ENCODE data around the gene PDLIM1. TPM values are rescaled to one million over a fixed set of nuclear protein-coding genes. Genes with fewer than 3 reads are reported as not detected.

The PDLIM1 gene
- total and polyA plus RNA-seq, 5 donors from 2014 or later: 0.83 to 7.3 (median 2.6) TPM; not detected in 1

- no peak for DNase-seq
- H3K4me1 ChIP-seq (ENCODE audit: control insufficient read depth, insufficient read depth, low read length, poor library complexity, severe bottlenecking): no peaks in the 10 kb centered on the region
- H3K4me3 ChIP-seq (ENCODE audit: low read depth, low read length): no peak overlapping the region
- Mint-ChIP-seq H3K9me3 (no peaks in the 10 kb centered on the region), H3K4me1 (peaks cover 0 to 4% (median 0%) of the 10 kb centered on the region in 4 donors), H3K27me3 (peaks cover 11% of the 10 kb centered on the region), H3K36me3 (no peaks in the 10 kb centered on the region), H3K4me3 (no peak overlapping the region), H3K27ac (no peak overlapping the region)
- no peak for ATAC-seq (ENCODE audit: low read depth in 2 of 2)
- no peak overlapping the region for H3K27ac ChIP-seq (ENCODE audit: insufficient read depth, low read length, poor library complexity, severe bottlenecking)
- no peaks in the 10 kb centered on the region for H3K9me3 ChIP-seq (ENCODE audit: control insufficient read depth in 2 of 2, low read length in 2 of 2)
- H3K27me3 ChIP-seq (ENCODE audit: control insufficient read depth, insufficient read depth, low read length): no peaks in the 10 kb centered on the region
- no peaks in the 10 kb centered on the region for H3K36me3 ChIP-seq (ENCODE audit: control insufficient read depth, insufficient read depth, low read length)
Observed at GRCh38 chr10:95265572-95265971, 25.2 kb downstream of the PDLIM1 start.

GRCh38 chr10:95264227-95265051 lies 26.4 kb downstream of the PDLIM1 start:
- no peak overlapping the region for H3K4me3 Mint-ChIP-seq
- peak overlapping the region in 1 of 3 donors; percentile 20 for H3K27ac Mint-ChIP-seq
- no peaks in the 10 kb centered on the region for H3K9me3 Mint-ChIP-seq
- Histone ChIP-seq H3K4me1 (ENCODE audit: control insufficient read depth, insufficient read depth, low read length, poor library complexity, severe bottlenecking) (no peaks in the 10 kb centered on the region), H3K27me3 (ENCODE audit: control insufficient read depth, insufficient read depth, low read length) (no peaks in the 10 kb centered on the region), H3K9me3 (ENCODE audit: control insufficient read depth in 2 of 2, low read length in 2 of 2) (no peaks in the 10 kb centered on the region), H3K36me3 (ENCODE audit: control insufficient read depth, insufficient read depth, low read length) (no peaks in the 10 kb centered on the region), H3K27ac (ENCODE audit: insufficient read depth, low read length, poor library complexity, severe bottlenecking) (no peak overlapping the region), H3K4me3 (ENCODE audit: low read depth, low read length) (no peak overlapping the region)
- no peak for DNase-seq
- no peaks in the 10 kb centered on the region for H3K36me3 Mint-ChIP-seq
- ATAC-seq (ENCODE audit: low read depth in 2 of 2): no peak
- H3K27me3 Mint-ChIP-seq: peaks cover 11% of the 10 kb centered on the region
- peaks cover 0 to 4% (median 0%) of the 10 kb centered on the region in 4 donors for H3K4me1 Mint-ChIP-seq

GRCh38 chr10:95263864-95264226 lies 27.0 kb downstream of the PDLIM1 start:
- Mint-ChIP-seq H3K9me3 (no peaks in the 10 kb centered on the region), H3K4me3 (no peak overlapping the region), H3K27me3 (peaks cover 11% of the 10 kb centered on the region), H3K4me1 (peaks cover 0 to 4% (median 0%) of the 10 kb centered on the region in 4 donors), H3K27ac (no peak overlapping the region), H3K36me3 (no peaks in the 10 kb centered on the region)
- Histone ChIP-seq H3K4me3 (ENCODE audit: low read depth, low read length) (no peak overlapping the region), H3K27me3 (ENCODE audit: control insufficient read depth, insufficient read depth, low read length) (no peaks in the 10 kb centered on the region), H3K4me1 (ENCODE audit: control insufficient read depth, insufficient read depth, low read length, poor library complexity, severe bottlenecking) (no peaks in the 10 kb centered on the region), H3K9me3 (ENCODE audit: control insufficient read depth in 2 of 2, low read length in 2 of 2) (no peaks in the 10 kb centered on the region), H3K27ac (ENCODE audit: insufficient read depth, low read length, poor library complexity, severe bottlenecking) (no peak overlapping the region), H3K36me3 (ENCODE audit: control insufficient read depth, insufficient read depth, low read length) (no peaks in the 10 kb centered on the region)
- no peak for ATAC-seq (ENCODE audit: low read depth in 2 of 2)
- DNase-seq: no peak

- no peak overlapping the region for H3K4me3 Mint-ChIP-seq
- H3K36me3 Mint-ChIP-seq: no peaks in the 10 kb centered on the region
- Histone ChIP-seq H3K9me3 (ENCODE audit: control insufficient read depth in 2 of 2, low read length in 2 of 2) (no peaks in the 10 kb centered on the region), H3K4me1 (ENCODE audit: control insufficient read depth, insufficient read depth, low read length, poor library complexity, severe bottlenecking) (no peaks in the 10 kb centered on the region), H3K27ac (ENCODE audit: insufficient read depth, low read length, poor library complexity, severe bottlenecking) (no peak overlapping the region), H3K27me3 (ENCODE audit: control insufficient read depth, insufficient read depth, low read length) (no peaks in the 10 kb centered on the region), H3K36me3 (ENCODE audit: control insufficient read depth, insufficient read depth, low read length) (no peaks in the 10 kb centered on the region), H3K4me3 (ENCODE audit: low read depth, low read length) (no peak overlapping the region)
- H3K9me3 Mint-ChIP-seq: no peaks in the 10 kb centered on the region
- no peak for ATAC-seq (ENCODE audit: low read depth in 2 of 2)
- no peak for DNase-seq
- peaks cover 0 to 4% (median 0%) of the 10 kb centered on the region in 4 donors for H3K4me1 Mint-ChIP-seq
- peaks cover 11% of the 10 kb centered on the region for H3K27me3 Mint-ChIP-seq
- no peak overlapping the region for H3K27ac Mint-ChIP-seq
Observed at GRCh38 chr10:95262763-95263518, 27.9 kb downstream of the PDLIM1 start.

- no peak overlapping the region for H3K27ac ChIP-seq (ENCODE audit: insufficient read depth, low read length, poor library complexity, severe bottlenecking)
- no peaks in the 10 kb centered on the region for H3K36me3 ChIP-seq (ENCODE audit: control insufficient read depth, insufficient read depth, low read length)
- no peaks in the 10 kb centered on the region for H3K4me1 ChIP-seq (ENCODE audit: control insufficient read depth, insufficient read depth, low read length, poor library complexity, severe bottlenecking)
- no peaks in the 10 kb centered on the region for H3K9me3 ChIP-seq (ENCODE audit: control insufficient read depth in 2 of 2, low read length in 2 of 2)
- Mint-ChIP-seq H3K9me3 (no peaks in the 10 kb centered on the region), H3K36me3 (no peaks in the 10 kb centered on the region), H3K4me3 (no peak overlapping the region), H3K4me1 (peaks cover 0 to 4% (median 0%) of the 10 kb centered on the region in 4 donors), H3K27ac (no peak overlapping the region), H3K27me3 (peaks cover 11% of the 10 kb centered on the region)
- H3K27me3 ChIP-seq (ENCODE audit: control insufficient read depth, insufficient read depth, low read length): no peaks in the 10 kb centered on the region
- DNase-seq (no peak), ATAC-seq (ENCODE audit: low read depth in 2 of 2) (no peak)
- no peak overlapping the region for H3K4me3 ChIP-seq (ENCODE audit: low read depth, low read length)
Observed at GRCh38 chr10:95261926-95262325, 28.9 kb downstream of the PDLIM1 start.

GRCh38 chr10:95260909-95261552 lies 29.8 kb downstream of the PDLIM1 start:
- H3K9me3 Mint-ChIP-seq: no peaks in the 10 kb centered on the region
- no peak overlapping the region for H3K4me3 ChIP-seq (ENCODE audit: low read depth, low read length)
- H3K4me3 Mint-ChIP-seq: no peak overlapping the region
- no peaks in the 10 kb centered on the region for H3K9me3 ChIP-seq (ENCODE audit: control insufficient read depth in 2 of 2, low read length in 2 of 2)
- no peak for DNase-seq
- H3K27ac Mint-ChIP-seq: no peak overlapping the region
- H3K36me3 ChIP-seq (ENCODE audit: control insufficient read depth, insufficient read depth, low read length): no peaks in the 10 kb centered on the region
- H3K36me3 Mint-ChIP-seq: no peaks in the 10 kb centered on the region
- no peak overlapping the region for H3K27ac ChIP-seq (ENCODE audit: insufficient read depth, low read length, poor library complexity, severe bottlenecking)
- no peak for ATAC-seq (ENCODE audit: low read depth in 2 of 2)
- H3K4me1 Mint-ChIP-seq: no peaks in the 10 kb centered on the region
- no peaks in the 10 kb centered on the region for H3K4me1 ChIP-seq (ENCODE audit: control insufficient read depth, insufficient read depth, low read length, poor library complexity, severe bottlenecking)
- H3K27me3 Mint-ChIP-seq: peaks cover 11% of the 10 kb centered on the region
- no peaks in the 10 kb centered on the region for H3K27me3 ChIP-seq (ENCODE audit: control insufficient read depth, insufficient read depth, low read length)

GRCh38 chr10:95260397-95260881 lies 30.4 kb downstream of the PDLIM1 start:
- ATAC-seq (ENCODE audit: low read depth in 2 of 2) (no peak), DNase-seq (no peak)
- no peak overlapping the region for H3K4me3 Mint-ChIP-seq

More at GRCh38 chr10:95260397-95260881, 30.4 kb downstream of the PDLIM1 start:
- Histone ChIP-seq H3K27ac (ENCODE audit: insufficient read depth, low read length, poor library complexity, severe bottlenecking) (no peak overlapping the region), H3K27me3 (ENCODE audit: control insufficient read depth, insufficient read depth, low read length) (no peaks in the 10 kb centered on the region), H3K36me3 (ENCODE audit: control insufficient read depth, insufficient read depth, low read length) (no peaks in the 10 kb centered on the region), H3K9me3 (ENCODE audit: control insufficient read depth in 2 of 2, low read length in 2 of 2) (no peaks in the 10 kb centered on the region), H3K4me1 (ENCODE audit: control insufficient read depth, insufficient read depth, low read length, poor library complexity, severe bottlenecking) (no peaks in the 10 kb centered on the region), H3K4me3 (ENCODE audit: low read depth, low read length) (no peak overlapping the region)
- Mint-ChIP-seq H3K9me3 (peaks cover 0 to 2% (median 0%) of the 10 kb centered on the region in 7 donors), H3K4me1 (no peaks in the 10 kb centered on the region), H3K27ac (no peak overlapping the region), H3K36me3 (no peaks in the 10 kb centered on the region), H3K27me3 (peaks cover 11% of the 10 kb centered on the region)
